ENCODE data around the gene PRDM5.
"Not testable (repeated sequence)": the region's sequence is repeated elsewhere in the genome, so short reads cannot be mapped to it uniquely, and the experiment has no call there.

The PRDM5 gene

GRCh38 chr4:120753854-120754253 is 168.7 kb downstream of the PRDM5 start:
- Histone ChIP-seq H3K9me3 (ENCODE audit: severe bottlenecking) (peaks cover 11% of the 10 kb centered on the region), H3K27ac (no peak overlapping the region), H3K36me3 (no peaks in the 10 kb centered on the region; the same call in 1 of the 2 replicates), H3K27me3 (ENCODE audit: insufficient read depth, low read depth, severe bottlenecking) (no peaks in the 10 kb centered on the region), H3K4me3 (ENCODE audit: low read depth, low read length) (no peak overlapping the region)
- DNase-seq, result no peak
- TF ChIP-seq, protein P1, sequence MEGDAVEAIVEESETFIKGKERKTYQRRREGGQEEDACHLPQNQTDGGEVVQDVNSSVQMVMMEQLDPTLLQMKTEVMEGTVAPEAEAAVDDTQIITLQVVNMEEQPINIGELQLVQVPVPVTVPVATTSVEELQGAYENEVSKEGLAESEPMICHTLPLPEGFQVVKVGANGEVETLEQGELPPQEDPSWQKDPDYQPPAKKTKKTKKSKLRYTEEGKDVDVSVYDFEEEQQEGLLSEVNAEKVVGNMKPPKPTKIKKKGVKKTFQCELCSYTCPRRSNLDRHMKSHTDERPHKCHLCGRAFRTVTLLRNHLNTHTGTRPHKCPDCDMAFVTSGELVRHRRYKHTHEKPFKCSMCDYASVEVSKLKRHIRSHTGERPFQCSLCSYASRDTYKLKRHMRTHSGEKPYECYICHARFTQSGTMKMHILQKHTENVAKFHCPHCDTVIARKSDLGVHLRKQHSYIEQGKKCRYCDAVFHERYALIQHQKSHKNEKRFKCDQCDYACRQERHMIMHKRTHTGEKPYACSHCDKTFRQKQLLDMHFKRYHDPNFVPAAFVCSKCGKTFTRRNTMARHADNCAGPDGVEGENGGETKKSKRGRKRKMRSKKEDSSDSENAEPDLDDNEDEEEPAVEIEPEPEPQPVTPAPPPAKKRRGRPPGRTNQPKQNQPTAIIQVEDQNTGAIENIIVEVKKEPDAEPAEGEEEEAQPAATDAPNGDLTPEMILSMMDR (IDR thresholded peaks at IDR 0.05; ENCODE audit: low read depth, low read length), result no peak

DNA sequence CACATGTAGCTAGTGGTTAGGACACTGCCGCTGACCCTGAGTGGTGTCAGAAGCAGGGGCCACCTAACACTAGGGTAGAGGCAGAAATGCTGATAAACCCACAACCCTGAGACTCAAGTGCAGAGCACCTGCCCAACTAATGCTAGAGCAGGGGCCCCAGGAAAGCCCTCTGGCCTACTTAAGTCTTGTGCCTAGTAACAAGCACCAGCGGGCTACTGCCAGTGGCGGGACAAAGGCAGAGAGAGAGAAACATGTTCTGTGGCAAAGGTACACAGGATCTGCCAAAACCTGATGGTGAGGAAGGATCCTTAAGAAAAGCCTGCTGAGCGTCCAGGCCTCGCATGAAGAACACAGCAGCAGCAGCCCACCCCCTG is 172.4 kb downstream of the PRDM5 start:
- Histone ChIP-seq H3K27ac (no peak overlapping the region), H3K27me3 (ENCODE audit: insufficient read depth, low read depth, severe bottlenecking) (no peaks in the 10 kb centered on the region), H3K4me3 (ENCODE audit: low read depth, low read length) (no peak overlapping the region), H3K9me3 (ENCODE audit: severe bottlenecking) (peaks cover 11% of the 10 kb centered on the region), H3K36me3 (no peaks in the 10 kb centered on the region; the same call in 1 of the 2 replicates)
- DNase-seq, result no peak
- TF ChIP-seq, protein P1 (IDR thresholded peaks at IDR 0.05; ENCODE audit: low read depth, low read length), result no peak

DNA sequence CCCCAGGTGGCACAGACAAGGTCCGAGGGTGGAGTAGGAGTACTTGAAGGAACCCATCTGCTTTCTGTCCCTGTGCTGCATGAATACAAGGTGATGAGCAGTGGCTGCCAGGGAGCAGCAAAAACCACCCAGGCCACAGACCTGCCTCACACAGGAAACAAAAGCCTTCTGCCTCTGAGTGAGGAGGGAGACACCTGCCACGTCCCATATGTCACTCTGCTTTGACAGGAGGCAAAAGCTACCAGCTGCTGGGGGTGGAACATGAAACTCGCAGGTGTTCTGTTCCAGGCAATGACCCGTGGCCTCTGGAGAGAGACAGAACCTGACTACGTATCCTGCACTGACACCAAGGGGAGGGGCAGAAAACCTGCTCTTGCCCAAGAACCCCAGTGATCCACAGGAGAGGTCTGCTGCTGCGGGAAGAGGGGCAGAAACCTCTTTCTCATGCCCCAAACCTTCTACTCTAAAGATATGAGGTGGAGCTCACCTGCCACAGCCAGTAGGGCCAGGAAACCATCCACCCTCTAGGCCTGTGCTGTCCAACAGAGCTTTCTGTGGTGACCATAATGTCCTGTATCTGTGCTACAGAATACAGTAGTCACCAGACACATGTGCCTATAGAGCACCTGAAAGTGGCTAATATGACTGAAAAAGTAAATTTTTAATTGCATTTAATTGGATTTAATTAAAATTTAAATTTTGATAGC is 172.9 kb downstream of the PRDM5 start:
- H3K9me3 ChIP-seq (ENCODE audit: severe bottlenecking), result peaks cover 11% of the 10 kb centered on the region
- no peak overlapping the region for H3K27ac ChIP-seq
- no peak overlapping the region for H3K4me3 ChIP-seq (ENCODE audit: low read depth, low read length)
- peak; percentile 42 for DNase-seq
- no peaks in the 10 kb centered on the region for H3K27me3 ChIP-seq (ENCODE audit: insufficient read depth, low read depth, severe bottlenecking)
- no peaks in the 10 kb centered on the region; the same call in 1 of the 2 replicates for H3K36me3 ChIP-seq
- TF ChIP-seq, protein P1 (IDR thresholded peaks at IDR 0.05; ENCODE audit: low read depth, low read length), result no peak

GRCh38 chr4:120741636-120742035 is 180.9 kb downstream of the PRDM5 start:
- DNase-seq; H3K4me3 ChIP-seq (ENCODE audit: low read depth, low read length): not testable (repeated sequence)

DNA sequence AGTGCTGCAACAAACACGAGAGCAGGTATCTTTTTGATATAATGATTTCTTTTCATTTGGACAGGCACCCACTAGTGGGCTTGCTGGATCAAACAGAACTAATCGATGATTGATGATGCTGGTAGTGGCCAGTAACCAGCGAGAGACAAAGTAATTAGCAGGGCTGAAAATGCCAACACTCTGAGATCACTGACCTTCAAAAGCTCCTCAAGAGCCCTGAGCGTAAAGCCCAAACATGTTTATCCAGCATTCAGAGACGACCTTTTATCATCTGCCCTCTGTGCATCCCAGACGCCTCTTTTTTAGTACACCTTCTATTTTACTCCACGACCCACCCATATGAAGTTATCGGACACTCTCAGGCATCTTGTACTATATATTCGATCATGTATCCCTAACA is 186.2 kb downstream of the PRDM5 start:
- H3K27ac ChIP-seq, result no peak overlapping the region
- TF ChIP-seq, protein P1 (IDR thresholded peaks at IDR 0.05; ENCODE audit: low read depth, low read length), result no peak
- no peak for DNase-seq
- no peak overlapping the region for H3K4me3 ChIP-seq (ENCODE audit: low read depth, low read length)
- H3K36me3 ChIP-seq, result no peaks in the 10 kb centered on the region
- no peaks in the 10 kb centered on the region for H3K27me3 ChIP-seq (ENCODE audit: insufficient read depth, low read depth, severe bottlenecking)
- H3K9me3 ChIP-seq (ENCODE audit: severe bottlenecking), result no peaks in the 10 kb centered on the region

More at GRCh38 chr4:120741636-120742035, 180.9 kb downstream of the PRDM5 start:
- not testable (repeated sequence) for H3K36me3 ChIP-seq; H3K27me3 ChIP-seq (ENCODE audit: insufficient read depth, low read depth, severe bottlenecking); H3K9me3 ChIP-seq (ENCODE audit: severe bottlenecking); H3K27ac ChIP-seq

- Histone ChIP-seq H3K36me3 (no peaks in the 10 kb centered on the region), H3K27ac (no peak overlapping the region), H3K9me3 (ENCODE audit: severe bottlenecking) (no peaks in the 10 kb centered on the region), H3K27me3 (ENCODE audit: insufficient read depth, low read depth, severe bottlenecking) (no peaks in the 10 kb centered on the region), H3K4me3 (ENCODE audit: low read depth, low read length) (no peak overlapping the region)
- TF ChIP-seq, protein P1 (IDR thresholded peaks at IDR 0.05; ENCODE audit: low read depth, low read length), result no peak
- DNase-seq, result no peak
Measured at GRCh38 chr4:120733968-120734367, 188.6 kb downstream of the PRDM5 start.
